GM19397 (cell line): ENCODE measurements around the gene FGF14.

Experiments
- ATAC-seq: cut with Tn5 transposase; IDR thresholded peaks from one replicate; pipeline ENCODE4 v1.9.1; 2021; ENCODE audit warnings: mild to moderate bottlenecking, moderate library complexity; ENCODE audit not compliant: unreplicated experiment

FGF14 gene

DNA sequence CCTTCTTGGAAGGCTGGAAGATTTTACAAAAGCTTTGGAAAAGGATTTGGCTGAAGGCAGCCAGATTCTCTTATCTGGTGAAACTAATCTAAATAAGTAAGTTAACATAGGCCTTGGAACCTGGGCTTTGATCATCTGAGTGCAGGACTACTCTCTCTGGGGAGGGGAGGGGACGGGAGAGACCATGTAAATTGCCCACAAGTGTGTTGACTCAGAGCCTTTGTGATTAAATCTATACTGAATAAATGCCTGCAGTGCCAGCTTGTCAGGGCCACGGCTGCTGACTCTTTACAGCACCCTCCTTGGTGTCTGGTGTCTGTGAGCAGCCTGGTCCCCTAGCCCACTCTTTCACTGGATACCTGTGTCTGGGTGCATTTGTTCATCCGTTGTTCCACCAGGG lies 698.0 kb downstream of the FGF14 start:
- no peak for ATAC-seq

DNA sequence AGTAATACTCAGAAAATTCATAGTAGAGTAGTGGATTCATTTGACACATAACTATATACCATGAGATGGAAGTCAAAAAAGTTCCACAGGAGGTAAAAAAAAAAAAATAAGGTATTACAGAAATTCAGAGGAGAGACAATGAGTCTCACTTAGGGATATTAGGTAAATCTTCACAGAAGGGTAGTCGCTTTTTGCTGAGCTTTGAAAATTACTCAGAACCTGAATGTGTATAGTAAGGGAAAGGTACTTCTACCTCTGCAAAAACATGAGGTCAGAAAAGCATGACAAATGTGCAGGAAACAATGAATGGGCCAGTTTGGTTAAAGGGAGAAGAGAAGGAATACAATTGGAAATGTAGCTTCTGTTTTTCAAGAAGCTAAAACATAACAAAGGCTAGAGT lies 698.8 kb downstream of the FGF14 start:
- no peak for ATAC-seq

DNA sequence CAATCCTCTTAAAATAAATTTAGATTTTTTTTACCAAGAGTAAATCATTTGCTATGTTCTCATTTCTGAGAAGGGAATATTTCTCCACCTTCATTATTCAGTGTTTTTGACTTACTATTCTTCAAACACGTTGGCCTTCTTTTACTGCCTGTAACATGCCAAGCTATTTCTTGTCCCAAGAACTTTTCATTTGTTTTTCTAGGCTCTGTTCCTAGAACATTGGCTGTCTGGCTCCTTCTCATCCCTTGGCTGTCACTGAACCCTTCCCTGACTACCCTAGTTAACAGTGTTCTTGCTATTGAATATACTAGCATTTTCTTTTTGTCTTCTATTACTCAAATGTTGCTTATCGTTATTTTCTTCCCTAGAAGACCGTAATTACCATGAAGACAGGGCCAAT lies 701.2 kb downstream of the FGF14 start:
- ATAC-seq = no peak

DNA sequence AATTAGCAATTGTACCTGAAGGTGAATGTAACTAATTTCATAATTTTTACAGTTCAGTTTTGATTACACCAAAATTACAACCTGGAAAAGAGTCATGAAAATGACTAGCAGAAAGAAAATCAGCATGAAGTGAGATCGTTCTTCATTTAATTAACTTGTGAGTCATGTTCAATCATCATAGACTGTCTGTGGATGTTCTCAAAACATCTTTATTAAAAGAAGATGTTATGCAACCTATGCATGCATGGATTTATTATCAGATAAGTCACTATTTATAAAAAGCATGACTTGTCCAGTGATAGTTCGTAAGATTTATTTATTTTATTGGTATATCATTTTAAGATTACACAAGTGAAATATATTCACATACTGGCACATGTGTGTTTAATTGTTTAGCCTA lies 703.4 kb downstream of the FGF14 start:
- ATAC-seq = no peak

DNA sequence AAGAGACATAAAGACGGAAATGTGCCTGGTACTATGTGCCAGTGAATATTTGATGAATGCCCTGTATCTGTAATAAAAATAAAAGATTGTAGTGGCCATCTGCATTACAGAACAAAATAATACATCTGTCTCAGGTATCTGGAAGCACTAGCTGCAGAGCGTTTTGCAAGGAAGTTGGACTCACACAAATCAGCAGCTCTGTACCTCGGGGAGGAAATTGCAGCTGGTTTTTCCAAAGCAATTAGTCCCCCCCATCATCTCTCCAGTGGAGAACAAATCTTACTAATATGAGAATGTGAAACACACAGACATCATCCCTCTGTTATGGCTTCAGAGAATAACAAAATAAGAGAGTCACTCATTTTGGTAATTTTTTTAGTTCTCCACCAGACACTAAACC lies 704.1 kb downstream of the FGF14 start:
- no peak for ATAC-seq

DNA sequence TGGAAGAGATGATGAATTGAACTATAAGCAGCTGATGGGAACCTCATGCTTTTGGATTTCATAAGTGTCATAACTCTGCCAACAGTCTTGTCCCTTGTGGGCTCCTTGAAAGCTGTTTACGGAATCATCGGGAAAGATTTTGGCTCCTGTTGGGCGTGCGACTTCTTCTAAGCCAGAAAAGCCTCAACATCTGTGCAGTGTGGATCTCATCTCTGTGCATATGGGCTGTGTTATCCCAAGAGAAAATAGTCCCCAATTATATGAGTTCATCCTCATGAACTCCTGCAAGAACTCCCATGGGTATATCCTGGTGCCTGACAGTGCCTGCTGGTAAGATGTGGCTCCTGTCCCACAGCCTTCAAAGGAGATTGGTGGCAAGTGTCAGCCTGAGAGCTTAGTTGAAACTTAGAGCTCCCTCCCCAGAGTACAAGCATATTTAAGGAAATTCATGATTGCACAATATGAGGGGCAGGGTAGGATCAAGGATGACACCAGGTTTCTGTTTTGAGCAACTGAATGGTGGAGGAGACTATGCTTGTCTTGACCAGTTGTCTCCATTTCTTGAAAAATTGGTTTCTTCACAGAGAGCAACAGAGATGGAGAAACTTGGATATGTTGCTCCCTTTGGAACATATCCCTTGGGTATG lies 705.9 kb downstream of the FGF14 start:
- no peak for ATAC-seq

DNA sequence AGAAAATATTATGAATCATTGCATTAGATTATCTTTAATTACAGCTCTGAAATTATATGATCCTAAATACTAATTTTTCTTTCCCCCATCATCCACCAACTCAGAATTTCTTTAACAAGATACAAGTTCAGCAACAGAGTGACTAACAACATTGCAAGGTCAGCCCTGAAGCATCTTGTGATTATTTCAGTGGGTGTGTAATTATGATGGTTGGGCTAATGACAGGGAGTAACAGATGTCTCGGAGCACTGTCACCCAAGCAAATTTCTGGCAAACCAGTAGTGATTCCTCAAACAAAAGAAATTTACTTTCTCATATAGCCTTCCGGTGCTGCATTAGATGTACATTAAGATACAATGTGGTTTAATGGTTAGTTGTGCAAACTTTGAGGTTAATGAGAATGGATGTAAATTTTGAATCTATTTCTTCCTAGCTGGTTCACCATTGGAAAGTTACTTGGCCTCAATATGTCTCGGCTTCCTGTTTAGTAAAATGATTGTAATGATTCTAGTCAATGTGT lies 710.4 kb downstream of the FGF14 start:
- no peak for ATAC-seq

DNA sequence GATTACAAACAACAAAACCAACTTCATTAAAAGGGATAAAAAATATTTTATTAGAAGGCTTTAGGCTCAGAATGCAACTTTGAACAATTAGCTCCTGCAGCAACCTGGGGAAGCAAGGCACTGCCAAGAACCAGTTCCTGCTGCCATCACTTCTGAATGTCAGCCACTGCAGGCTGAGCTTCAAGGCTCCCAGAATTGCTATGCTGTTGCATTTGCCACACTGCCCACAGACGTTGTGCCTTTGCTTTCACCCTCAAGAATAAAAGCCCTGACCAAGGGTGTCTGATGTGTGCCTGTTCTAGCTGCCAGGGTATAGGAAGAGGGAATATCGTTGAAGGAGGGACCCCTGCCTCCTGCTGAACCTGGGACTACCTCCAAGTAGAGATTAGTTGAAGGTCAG lies 711.0 kb downstream of the FGF14 start:
- no peak for ATAC-seq

DNA sequence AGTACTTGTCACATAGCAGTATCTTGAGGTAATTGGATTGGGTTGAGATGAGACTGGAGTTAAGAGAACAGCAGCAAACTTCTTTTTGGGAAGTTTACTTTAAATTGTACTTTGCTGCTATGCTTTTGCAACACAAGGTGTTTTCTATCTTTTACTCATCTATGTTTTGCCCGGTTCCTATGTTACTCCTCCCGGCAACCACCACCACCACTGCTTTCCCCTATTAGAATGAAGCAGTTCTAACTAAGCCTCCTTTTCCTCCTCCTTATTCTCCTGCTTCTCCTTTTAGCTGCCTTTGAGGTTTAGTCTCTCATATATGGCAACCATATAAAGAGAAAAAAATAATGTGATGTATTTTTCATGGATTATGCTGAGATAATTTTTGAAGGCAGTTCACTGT lies 715.8 kb downstream of the FGF14 start:
- ATAC-seq = no peak

DNA sequence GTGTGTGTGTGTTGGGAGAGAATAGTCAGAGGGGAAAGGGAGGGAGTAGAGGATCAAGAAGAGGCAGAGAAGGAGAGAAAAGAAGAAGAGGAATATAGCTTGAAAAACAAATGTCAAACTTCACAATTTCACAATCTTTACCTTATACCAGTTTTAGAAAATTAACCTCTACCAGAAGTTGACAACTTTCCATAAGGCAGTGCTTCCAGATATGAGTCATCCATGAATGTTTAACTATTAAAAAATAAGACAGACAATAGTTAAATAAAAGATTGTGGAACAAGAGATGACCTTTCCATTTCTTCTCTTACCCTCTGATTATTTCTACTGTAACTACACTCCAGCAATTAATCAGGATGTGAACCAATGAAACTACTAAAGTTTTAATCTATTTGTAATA lies 720.0 kb downstream of the FGF14 start:
- ATAC-seq = no peak

DNA sequence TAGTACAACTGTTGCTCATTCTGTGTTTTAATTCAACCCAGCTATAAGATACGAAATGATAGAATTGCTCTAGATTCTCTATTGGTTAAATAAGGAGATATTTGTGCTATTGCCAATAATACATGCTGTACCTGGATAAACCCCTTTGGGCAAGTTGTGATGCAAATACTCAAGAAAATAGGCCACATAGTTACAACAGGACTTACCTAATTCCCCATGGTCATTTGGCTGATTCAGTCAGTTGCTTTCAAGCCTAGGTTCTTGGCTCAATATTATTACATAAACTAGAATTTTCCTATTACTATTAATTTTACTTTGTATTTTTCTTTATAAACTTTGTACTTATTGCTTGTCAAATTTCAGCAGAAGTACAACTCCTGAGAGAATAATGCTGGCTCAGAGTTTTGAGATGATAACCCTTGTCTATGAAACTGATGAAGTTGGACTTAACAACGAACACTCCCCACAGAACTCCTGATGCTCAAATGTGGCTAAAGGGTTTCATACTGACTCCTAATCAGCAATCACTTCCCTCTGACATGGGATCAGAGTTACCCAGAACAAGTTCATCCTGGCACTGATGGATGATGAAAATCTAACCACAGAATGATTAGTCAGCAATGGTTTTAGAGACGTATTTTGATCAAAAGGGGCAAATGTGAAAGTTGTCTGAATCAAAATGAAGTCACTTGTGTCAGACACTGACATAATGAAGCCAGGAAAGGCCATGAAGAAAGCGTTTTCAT lies 728.3 kb downstream of the FGF14 start:
- no peak for ATAC-seq

DNA sequence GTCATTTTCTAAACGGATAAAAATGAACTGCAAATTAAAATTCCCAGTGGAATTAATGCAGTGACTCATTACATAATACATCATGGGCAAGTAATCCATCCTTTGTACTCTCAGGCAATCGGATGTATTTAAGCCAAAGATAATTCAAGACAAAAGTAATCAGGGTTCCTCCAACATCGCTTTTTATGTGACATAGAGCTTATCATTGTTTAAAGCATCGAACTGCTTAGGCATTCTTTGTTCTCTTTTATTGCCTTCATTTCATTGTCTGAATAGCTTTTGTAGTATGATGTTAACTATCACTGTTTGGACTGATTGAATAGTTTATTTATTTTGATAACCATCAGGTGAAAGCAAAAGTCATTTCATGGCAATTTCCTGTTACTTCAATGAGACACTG lies 740.0 kb downstream of the FGF14 start:
- no peak for ATAC-seq
